Urothelium cell line (cell line): Measurements from ENCODE around the gene SELENON.

ENCODE experiments used
- DNase-seq: peaks from one replicate; pipeline ENCODE4 v3.0.0; 2011; ENCODE audit warnings: low spot score, mixed read lengths
- FAIRE-seq: peaks from 2 replicates; lab custom pipeline; 2011; peaks lifted over from hg19 to GRCh38; lab: Jason Lieb, UNC

SELENON gene

GRCh38 chr1:25858906-25859789 lies 59.2 kb downstream of the SELENON start, which contains the start of gene AUNIP:
Gene AUNIP, minus strand, starts transcription at chr1:25859457. Its CDS starts 100 bp downstream, at chr1:25859357.
- no peak for FAIRE-seq
- DNase-seq: peak; percentile 98

DNA sequence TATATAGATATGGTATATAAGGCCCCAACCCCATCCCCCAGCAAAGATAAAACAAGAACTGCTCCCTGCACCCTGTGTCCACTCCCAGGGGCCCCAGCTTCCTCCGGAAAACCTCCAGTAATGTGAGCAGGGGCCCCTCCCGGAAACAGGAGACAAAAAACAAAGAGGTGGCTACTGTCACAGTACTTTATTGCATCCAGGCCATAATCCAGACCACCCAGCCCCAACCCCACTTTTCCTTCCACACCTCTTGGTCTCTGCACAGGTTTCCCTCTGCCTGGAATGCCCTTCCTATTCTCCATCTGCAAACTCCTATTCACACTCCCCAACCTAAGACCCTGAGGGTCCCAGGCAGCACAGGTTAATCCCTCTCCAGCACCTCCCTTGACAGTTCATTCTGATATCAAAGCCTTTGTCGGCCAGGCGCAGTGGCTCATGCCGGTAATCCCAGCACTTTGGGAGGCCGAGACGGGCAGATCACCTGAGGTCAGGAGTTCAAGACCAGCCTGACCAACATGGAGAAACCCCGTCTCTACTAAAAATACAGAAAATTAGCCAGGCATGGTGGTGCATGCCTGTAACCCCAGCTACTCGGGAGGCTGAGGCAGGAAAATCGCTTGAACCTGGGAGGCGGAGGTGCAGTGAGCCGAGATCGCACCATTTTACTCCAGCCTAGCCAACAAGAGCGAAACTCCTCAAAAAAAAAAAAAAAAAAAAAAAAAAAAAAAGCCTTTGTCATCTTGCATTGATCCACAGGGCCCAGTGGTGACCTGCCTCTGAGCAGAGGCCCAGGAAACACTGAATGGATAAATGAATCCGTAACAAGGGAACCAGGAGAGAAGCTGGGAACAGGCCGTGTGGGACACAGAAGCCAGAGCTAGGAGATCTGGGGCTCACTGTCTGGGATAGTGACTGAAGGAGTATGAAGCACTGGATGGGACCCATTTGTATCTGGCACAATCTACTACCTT lies 61.6 kb downstream of the SELENON start:
- DNase-seq (no peak), FAIRE-seq (no peak)

DNA sequence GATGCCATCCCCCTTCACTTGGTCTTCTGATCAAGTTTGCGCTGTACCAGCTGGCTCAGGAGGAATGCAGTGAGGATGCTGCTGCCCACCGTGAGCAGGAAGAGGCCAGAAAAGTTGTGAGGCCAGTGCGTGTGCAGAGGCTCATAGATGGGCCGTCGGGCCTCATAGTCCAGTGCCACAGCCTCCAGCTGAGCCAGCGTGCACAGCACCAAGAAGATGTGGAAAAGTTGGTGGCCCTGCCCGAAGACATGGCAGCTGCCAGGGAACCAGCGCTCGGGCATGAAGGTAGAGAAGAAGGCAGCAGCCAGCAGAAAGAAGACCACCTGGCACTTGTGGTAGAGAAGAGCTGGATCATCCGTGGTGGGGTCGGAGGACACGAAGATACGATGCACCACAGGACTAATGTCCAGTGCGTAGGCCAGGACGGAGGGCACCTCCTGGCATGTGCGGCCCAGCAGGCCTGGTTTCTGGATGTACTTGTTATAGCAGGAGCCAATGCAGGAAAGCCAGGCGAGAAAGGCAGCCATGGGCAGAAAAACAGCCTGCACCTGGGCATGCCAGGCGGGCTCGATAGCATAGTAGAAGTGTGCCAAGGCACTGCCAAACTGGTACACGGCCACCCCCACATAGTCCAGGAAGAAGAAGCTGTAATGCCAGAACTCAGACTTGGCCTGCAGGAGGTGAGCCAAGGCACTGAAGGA lies 62.9 kb downstream of the SELENON start:
- FAIRE-seq: no peak
- no peak for DNase-seq

- FAIRE-seq (no peak), DNase-seq (no peak)
These were observed 63.7 kb downstream of the SELENON start for GRCh38 chr1:25863486-25864262.

- no peak for DNase-seq
- no peak for FAIRE-seq
These were observed 64.4 kb downstream of the SELENON start for GRCh38 chr1:25864434-25864833.

GRCh38 chr1:25866288-25866687 lies 66.3 kb downstream of the SELENON start:
- DNase-seq (no peak), FAIRE-seq (no peak)

DNA sequence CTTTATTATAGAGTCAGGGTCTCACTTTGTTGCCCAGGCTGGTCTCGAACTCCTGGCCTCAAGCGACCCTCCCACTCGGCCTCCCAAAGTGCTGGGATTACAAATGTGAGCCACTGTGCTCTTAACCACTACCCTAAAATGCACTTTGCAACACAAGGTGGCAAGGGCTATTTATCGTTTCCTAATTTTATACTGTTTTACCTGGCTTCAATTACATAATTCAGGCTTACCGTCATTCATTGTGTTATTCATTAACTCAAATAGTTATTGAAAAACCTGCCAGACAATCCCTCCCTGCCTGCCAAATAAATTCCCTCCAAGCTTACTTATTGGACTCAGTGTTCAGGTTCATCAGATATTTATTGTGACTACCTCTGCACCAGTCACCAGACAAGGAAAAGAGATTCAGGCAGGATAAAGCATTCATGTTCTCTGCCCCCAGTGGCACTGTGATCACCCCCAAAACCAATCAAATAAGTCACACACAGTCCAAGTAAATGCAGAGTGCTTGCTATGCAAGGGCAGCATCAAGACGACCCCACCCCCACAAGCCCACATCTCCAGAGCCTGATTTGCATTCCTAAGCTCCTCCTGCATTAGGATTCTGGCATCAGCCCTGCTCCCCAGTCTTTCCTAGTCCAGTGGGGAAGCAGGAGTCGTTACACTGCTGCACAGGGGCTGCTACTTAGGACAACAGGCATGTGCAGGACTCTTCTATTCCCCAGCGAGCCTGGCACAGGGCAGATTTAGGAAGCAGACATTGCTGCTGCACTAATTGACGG lies 67.4 kb downstream of the SELENON start:
- FAIRE-seq: no peak
- no peak for DNase-seq
